Ovary (tissue), 9 donors: ENCODE data around the gene SEMA4B. TPM values are rescaled to one million over a fixed set of nuclear protein-coding genes. Genes with fewer than 3 reads are reported as not detected.

ENCODE experiments used
- DNase-seq, 5 donors: peaks; one replicate each; pipeline ENCODE4 v3.0.0-alpha.2; 2019 to 2020
- H3K27ac ChIP-seq, 2 donors: fragments of 200-600 bp; one replicate each; pipeline versions ENCODE4 v1.5.1 to v1.8.0; 2019 to 2022
- H3K27me3 ChIP-seq: fragments of 200-600 bp; one replicate; pipeline ENCODE4 v1.8.0; 2022
- H3K36me3 ChIP-seq: fragments of 200-600 bp; sonication (generic); one replicate; pipeline ENCODE4 v1.5.1; 2019
- H3K4me1 ChIP-seq: one replicate; pipeline ENCODE4 v1.8.1; 2013; ENCODE audit warnings: mild to moderate bottlenecking, moderate library complexity; ENCODE audit not compliant: insufficient read depth
- H3K4me3 ChIP-seq: fragments of 200-600 bp; sonication (generic); one replicate; pipeline ENCODE4 v1.5.1; 2017
- H3K9me3 ChIP-seq, 2 donors: fragments of 200-600 bp in 1 of 2; sonication (generic) in 1 of 2; one replicate each; pipeline versions ENCODE4 v1.5.1 to v1.8.1; 2013 to 2019; ENCODE audit warnings: mild to moderate bottlenecking in 1 of 2, moderate library complexity in 1 of 2
- CTCF ChIP-seq, 3 donors: fragments of 450-650 bp in 2 of 3; fragments of 200-600 bp in 1 of 3; IDR thresholded peaks; one replicate each; pipeline versions ENCODE4 v1.5.1 to v1.8.0; 2016 to 2022; ENCODE audit warnings: antibody characterized with exemption in 3 of 3, mild to moderate bottlenecking in 1 of 3
- EP300 ChIP-seq: sonication (generic); formaldehyde crosslinking; IDR thresholded peaks from one replicate; pipeline ENCODE4 v1.6.1; 2017; ENCODE audit warnings: antibody characterized with exemption
- POLR2A ChIP-seq: fragments of 450-650 bp; IDR thresholded peaks from one replicate; pipeline ENCODE4 v1.6.1; 2017; ENCODE audit warnings: antibody characterized with exemption, mild to moderate bottlenecking, moderate library complexity
- WGBS, 3 donors: extraction: QIAGEN DNeasy Blood & Tissue Kit in 1 of 3; methylation state at CpG; one replicate each; pipeline versions ENCODE4 v1.1.5 to v1.1.7; 2013 to 2017; 5-methylcytosine and 5-hydroxymethylcytosine counted together
- intact Hi-C, 4 donors: fragments of 100-400 bp; cut with DNase I; formaldehyde crosslinking; loops; one replicate each; pipeline versions ENCODE4 v1.11.0 to v1.15.1; 2022 to 2023
- polyA plus RNA-seq, 2 donors: library from polyadenylated mRNA; stranded (reverse); fragments of 200-250 nt in 1 of 2; fragments of 350-450 nt in 1 of 2; fragmentation: Illumina TruSeq in 1 of 2; extraction: RNeasy Lipid Tissue Mini Kit (QIAGEN cat#74804) in 1 of 2; gene quantifications; one replicate each; pipeline ENCODE4 v1.2.3, GENCODE V29; 2013 to 2014
- total RNA-seq, 7 donors: library from RNA; depleted of rRNA in 2 of 7; stranded (reverse); fragments of >200 nt in 2 of 7; fragmentation: NEBNext Ultra II Directional in 3 of 7; extraction: Animal tissue kit (Norgen Biotek cat#: 25700) in 3 of 7; gene quantifications; one replicate each; pipeline versions ENCODE4 v1.1.0 to v1.2.4, GENCODE V29; 2016 to 2023
- donor health status: DM: no; HTN: no; CAD: no; lungs with moderate emphysema.
- donor health status: DM: no; HTN: no; CAD: no.
- donor health status: Bipolar disorder and iron deficiency.
- donor health status: DM: yes; HTN: yes; CAD: no.
- donor health status: DM: no; HTN: no; CAD: no.
- donor health status: DM: yes; HTN: yes; CAD: no.

SEMA4B gene
- total and polyA plus RNA-seq, 9 donors: 12.4 to 83.8 (median 33.2) TPM

GRCh38 chr15:90205886-90206285 is 4.8 kb downstream of the SEMA4B start:
- Histone ChIP-seq H3K27me3 (no peaks in the 10 kb centered on the region), H3K36me3 (no peaks in the 10 kb centered on the region), H3K27ac (no peak overlapping the region), H3K4me1 (peaks cover 9% of the 10 kb centered on the region), H3K9me3 (no peaks in the 10 kb centered on the region), H3K4me3 (no peak overlapping the region)
- TF ChIP-seq CTCF (IDR thresholded peaks at IDR 0.05) (no peak), POLR2A (no peak), EP300 (no peak)
- intact Hi-C loops: no loop called here
- 89 to 91% (median 90%) methylated on average over 5 of the region's 5 CpGs for WGBS, 3 donors
- peak in 1 of 5 donors; percentile 7 for DNase-seq

- no peak for DNase-seq
- Histone ChIP-seq H3K9me3 (no peaks in the 10 kb centered on the region), H3K27ac (no peak overlapping the region), H3K4me1 (peaks cover 7% of the 10 kb centered on the region), H3K4me3 (no peak overlapping the region), H3K36me3 (no peaks in the 10 kb centered on the region), H3K27me3 (no peaks in the 10 kb centered on the region)
- intact Hi-C loops: no loop called here
- TF ChIP-seq POLR2A: no peak
- no peak for TF ChIP-seq CTCF (IDR thresholded peaks at IDR 0.05)
- no peak for TF ChIP-seq EP300
- 94 to 95% (median 95%) methylated on average over 6 of the region's 6 CpGs for WGBS, 3 donors
Measured at GRCh38 chr15:90207252-90207651, 6.1 kb downstream of the SEMA4B start.

GRCh38 chr15:90208356-90208755 is 7.2 kb downstream of the SEMA4B start:
- Histone ChIP-seq H3K27ac (no peak overlapping the region), H3K4me1 (peaks cover 5% of the 10 kb centered on the region), H3K36me3 (no peaks in the 10 kb centered on the region), H3K4me3 (no peak overlapping the region), H3K27me3 (no peaks in the 10 kb centered on the region), H3K9me3 (no peaks in the 10 kb centered on the region)
- intact Hi-C loops: no loop called here
- DNase-seq: no peak
- WGBS, 3 donors: 90 to 91% (median 91%) methylated on average over 6 of the region's 6 CpGs
- TF ChIP-seq POLR2A (no peak), CTCF (IDR thresholded peaks at IDR 0.05) (no peak), EP300 (no peak)

DNA sequence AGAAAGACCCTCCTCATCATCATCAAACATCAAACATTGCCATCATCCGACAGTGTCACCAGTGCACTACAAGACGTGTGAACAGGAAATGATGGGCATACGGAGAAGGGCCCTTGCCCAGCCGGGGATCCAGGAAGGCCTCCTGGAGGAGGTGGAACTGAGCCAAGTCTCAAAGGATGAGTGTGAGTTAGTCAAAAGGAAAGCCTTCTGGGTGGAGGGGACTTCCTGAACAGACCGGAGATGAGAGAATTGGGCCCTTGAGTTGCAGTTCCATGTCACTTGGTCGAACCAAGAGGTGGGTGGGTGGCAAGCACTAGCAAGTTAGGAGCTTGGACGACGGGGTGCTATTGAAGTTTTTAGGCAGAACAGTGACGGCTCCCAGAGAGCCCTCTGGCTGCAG is 8.5 kb downstream of the SEMA4B start:
- Histone ChIP-seq H3K27ac (no peak overlapping the region), H3K27me3 (no peaks in the 10 kb centered on the region), H3K4me1 (no peaks in the 10 kb centered on the region), H3K36me3 (no peaks in the 10 kb centered on the region), H3K9me3 (no peaks in the 10 kb centered on the region), H3K4me3 (no peak overlapping the region)
- TF ChIP-seq CTCF (IDR thresholded peaks at IDR 0.05) (no peak), EP300 (no peak), POLR2A (no peak)
- intact Hi-C loops: no loop called here
- no peak for DNase-seq
- WGBS, 3 donors: 71 to 80% (median 77%) methylated on average over 9 of the region's 9 CpGs

DNA sequence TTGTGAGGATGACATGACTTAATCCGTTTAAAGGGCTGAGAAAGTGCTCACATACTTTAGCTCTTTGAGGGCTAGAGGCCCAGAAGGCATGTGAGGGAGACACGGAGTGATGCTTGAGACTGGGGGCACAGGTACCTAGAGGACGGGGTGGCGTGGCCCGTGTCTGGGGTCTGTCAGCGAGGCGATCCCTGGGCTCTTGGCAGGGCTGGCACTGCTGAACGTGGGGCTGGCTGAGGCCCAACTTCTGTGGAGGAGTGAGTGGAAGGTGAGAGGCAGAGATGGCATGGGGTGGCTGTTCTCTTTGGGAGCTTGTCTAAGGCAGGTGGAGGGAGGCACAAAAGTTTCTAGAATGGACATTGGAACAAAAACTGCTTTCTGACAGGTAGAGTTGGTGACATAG is 9.5 kb downstream of the SEMA4B start:
- Histone ChIP-seq H3K4me1 (no peaks in the 10 kb centered on the region), H3K27ac (no peak overlapping the region), H3K27me3 (no peaks in the 10 kb centered on the region), H3K36me3 (no peaks in the 10 kb centered on the region), H3K9me3 (no peaks in the 10 kb centered on the region), H3K4me3 (no peak overlapping the region)
- no peak for TF ChIP-seq EP300
- no peak for TF ChIP-seq CTCF (IDR thresholded peaks at IDR 0.05)
- TF ChIP-seq POLR2A: no peak
- WGBS, 3 donors: 81 to 83% (median 82%) methylated on average over 8 of the region's 8 CpGs
- DNase-seq: no peak
- intact Hi-C loops: no loop called here
